Upper lobe of right lung (tissue), 1 donor: Measurements from ENCODE around the gene DPYD. TPM values are rescaled to one million over a fixed set of nuclear protein-coding genes. Genes with fewer than 3 reads are reported as not detected.

Experiments
- ATAC-seq: fragments of 200-7000 bp; cut with Tn5 transposase; one replicate; pipeline ENCODE4 v1.9.1; 2020; ENCODE audit warnings: mild to moderate bottlenecking, moderate library complexity
- DNase-seq: peaks from one replicate; pipeline ENCODE4 v3.0.0-alpha.2; 2020
- H3K27ac ChIP-seq: fragments of 200-600 bp; one replicate; pipeline ENCODE4 v1.8.0; 2022
- H3K27me3 ChIP-seq: fragments of 200-600 bp; one replicate; pipeline ENCODE4 v1.8.0; 2022; ENCODE audit warnings: mild to moderate bottlenecking
- H3K36me3 ChIP-seq: fragments of 200-600 bp; one replicate; pipeline ENCODE4 v1.8.0; 2022
- H3K4me1 ChIP-seq: fragments of 200-600 bp; one replicate; pipeline ENCODE4 v1.8.0; 2022
- H3K4me3 ChIP-seq: fragments of 200-600 bp; one replicate; pipeline ENCODE4 v1.8.0; 2022; ENCODE audit warnings: mild to moderate bottlenecking
- H3K9me3 ChIP-seq: fragments of 200-600 bp; one replicate; pipeline ENCODE4 v1.8.0; 2022
- intact Hi-C: fragments of 100-400 bp; cut with DNase I; formaldehyde crosslinking; loops from one replicate; pipeline ENCODE4 v1.11.0; 2022
- total RNA-seq: library from RNA; stranded (reverse); fragmentation: NEBNext Ultra II Directional; extraction: Animal tissue kit (Norgen Biotek cat#: 25700); gene quantifications from one replicate; pipeline ENCODE4 v1.2.1, GENCODE V29; 2021
- TF ChIP-seq, protein P1 (sequence below): fragments of 200-600 bp; IDR thresholded peaks from one replicate; pipeline ENCODE4 v1.8.0; 2022; ENCODE audit warnings: antibody characterized with exemption
- donor health status: DM: no; HTN: yes; CAD: no; lungs with severe emphysema.

The DPYD gene
- total RNA-seq, 1 donor from 2014 or later, result 82.7 TPM

GRCh38 chr1:97088391-97088790 is 832.4 kb downstream of the DPYD start:
- intact Hi-C loops, result no loop called here
- H3K27me3 ChIP-seq, result no peaks in the 10 kb centered on the region
- H3K9me3 ChIP-seq, result no peaks in the 10 kb centered on the region
- no peaks in the 10 kb centered on the region for H3K4me1 ChIP-seq
- TF ChIP-seq, protein P1, sequence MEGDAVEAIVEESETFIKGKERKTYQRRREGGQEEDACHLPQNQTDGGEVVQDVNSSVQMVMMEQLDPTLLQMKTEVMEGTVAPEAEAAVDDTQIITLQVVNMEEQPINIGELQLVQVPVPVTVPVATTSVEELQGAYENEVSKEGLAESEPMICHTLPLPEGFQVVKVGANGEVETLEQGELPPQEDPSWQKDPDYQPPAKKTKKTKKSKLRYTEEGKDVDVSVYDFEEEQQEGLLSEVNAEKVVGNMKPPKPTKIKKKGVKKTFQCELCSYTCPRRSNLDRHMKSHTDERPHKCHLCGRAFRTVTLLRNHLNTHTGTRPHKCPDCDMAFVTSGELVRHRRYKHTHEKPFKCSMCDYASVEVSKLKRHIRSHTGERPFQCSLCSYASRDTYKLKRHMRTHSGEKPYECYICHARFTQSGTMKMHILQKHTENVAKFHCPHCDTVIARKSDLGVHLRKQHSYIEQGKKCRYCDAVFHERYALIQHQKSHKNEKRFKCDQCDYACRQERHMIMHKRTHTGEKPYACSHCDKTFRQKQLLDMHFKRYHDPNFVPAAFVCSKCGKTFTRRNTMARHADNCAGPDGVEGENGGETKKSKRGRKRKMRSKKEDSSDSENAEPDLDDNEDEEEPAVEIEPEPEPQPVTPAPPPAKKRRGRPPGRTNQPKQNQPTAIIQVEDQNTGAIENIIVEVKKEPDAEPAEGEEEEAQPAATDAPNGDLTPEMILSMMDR, result no peak
- H3K36me3 ChIP-seq, result no peaks in the 10 kb centered on the region
- no peak for ATAC-seq
- no peak overlapping the region for H3K27ac ChIP-seq
- DNase-seq, result no peak
- H3K4me3 ChIP-seq, result no peak overlapping the region

DNA sequence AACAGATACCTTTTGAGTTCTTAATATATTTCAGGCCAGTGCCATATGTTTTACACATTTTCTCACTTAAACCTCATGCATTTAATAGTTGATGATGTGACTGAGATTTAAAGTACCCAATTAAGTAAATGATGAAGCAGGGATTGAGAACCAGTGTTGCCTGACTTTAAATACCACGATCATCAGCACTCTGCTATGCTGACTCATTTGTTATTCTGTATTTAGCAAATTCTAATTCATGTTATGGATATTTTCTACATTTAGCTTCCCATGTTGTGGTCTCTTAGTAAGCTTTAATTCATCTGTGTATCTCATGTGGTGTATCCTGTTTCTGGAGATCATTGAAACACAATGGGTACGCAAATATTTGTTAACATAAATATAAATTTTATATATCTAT is 836.3 kb downstream of the DPYD start:
- intact Hi-C loops, result no loop called here

DNA sequence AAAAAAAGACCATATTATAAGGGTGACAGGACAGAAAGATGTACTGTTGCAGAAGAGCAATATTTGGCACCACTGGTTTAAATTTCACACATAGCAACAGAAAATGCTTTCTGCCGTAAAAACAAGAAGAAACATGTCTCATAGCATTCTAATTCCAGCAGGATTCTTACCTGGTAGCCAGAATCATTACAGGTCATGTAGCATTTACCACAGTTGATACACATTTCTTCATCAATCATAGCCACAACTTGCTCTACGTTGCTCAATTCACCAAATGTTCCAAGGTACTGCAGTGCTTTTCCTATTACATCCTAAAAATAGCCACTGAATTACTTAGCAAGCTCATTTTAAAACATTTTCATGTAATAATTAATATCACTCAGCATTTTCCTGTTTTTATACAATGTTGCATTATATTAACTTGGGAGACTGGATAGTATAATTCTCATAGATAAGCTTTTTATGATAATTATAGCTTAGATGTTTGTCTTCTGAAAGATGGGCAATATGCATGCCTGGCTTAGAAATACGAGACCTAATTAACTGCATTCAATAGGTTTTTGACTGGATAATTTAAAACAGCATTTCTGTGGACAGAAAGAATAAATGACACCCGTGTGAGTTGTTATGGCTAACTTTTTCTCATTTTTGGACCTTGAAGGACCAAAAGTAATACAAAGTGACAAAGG is 838.5 kb downstream of the DPYD start:
- Histone ChIP-seq H3K27ac (no peak overlapping the region), H3K27me3 (no peaks in the 10 kb centered on the region), H3K36me3 (peaks cover 7% of the 10 kb centered on the region), H3K4me1 (no peaks in the 10 kb centered on the region), H3K9me3 (no peaks in the 10 kb centered on the region), H3K4me3 (no peak overlapping the region)
- ATAC-seq (no peak), DNase-seq (no peak)
- intact Hi-C loops, result no loop called here
- TF ChIP-seq, protein P1, result no peak

More for the DNA sequence above, 836.3 kb downstream of the DPYD start:
- no peaks in the 10 kb centered on the region for H3K9me3 ChIP-seq
- H3K36me3 ChIP-seq, result peaks cover 7% of the 10 kb centered on the region
- TF ChIP-seq, protein P1, result no peak
- no peak for DNase-seq
- H3K27me3 ChIP-seq, result no peaks in the 10 kb centered on the region
- no peak overlapping the region for H3K27ac ChIP-seq
- H3K4me1 ChIP-seq, result no peaks in the 10 kb centered on the region
- no peak for ATAC-seq
- no peak overlapping the region for H3K4me3 ChIP-seq

DNA sequence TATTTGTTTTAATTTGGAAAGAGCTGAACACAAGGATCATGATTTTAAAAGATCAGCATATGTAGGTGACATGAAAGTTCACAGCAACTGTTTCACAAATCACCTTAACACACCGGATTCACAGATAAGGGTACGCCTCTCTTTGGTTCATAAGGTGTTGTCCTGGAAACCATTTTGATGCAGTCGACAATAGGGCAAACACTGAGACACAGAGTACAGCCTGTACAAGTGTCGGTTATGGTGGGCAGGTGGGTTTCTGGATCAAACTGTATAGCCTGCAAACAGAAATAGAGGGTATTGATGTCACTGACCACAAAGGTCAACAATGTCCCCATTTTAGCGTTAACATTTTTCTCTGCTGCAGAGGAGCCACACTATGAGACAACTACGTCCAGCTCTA is 842.0 kb downstream of the DPYD start:
- Histone ChIP-seq H3K36me3 (peaks cover 7% of the 10 kb centered on the region), H3K4me3 (no peak overlapping the region), H3K27ac (no peak overlapping the region), H3K4me1 (no peaks in the 10 kb centered on the region), H3K27me3 (no peaks in the 10 kb centered on the region), H3K9me3 (no peaks in the 10 kb centered on the region)
- no peak for DNase-seq
- TF ChIP-seq, protein P1, result no peak
- no peak for ATAC-seq
- intact Hi-C loops, result no loop called here

- no peaks in the 10 kb centered on the region for H3K9me3 ChIP-seq
- DNase-seq (no peak), ATAC-seq (no peak)
- no peaks in the 10 kb centered on the region for H3K27me3 ChIP-seq
- TF ChIP-seq, protein P1, result no peak
- H3K27ac ChIP-seq, result no peak overlapping the region
- H3K4me3 ChIP-seq, result no peak overlapping the region
- H3K4me1 ChIP-seq, result no peaks in the 10 kb centered on the region
- H3K36me3 ChIP-seq, result peaks cover 5% of the 10 kb centered on the region
- intact Hi-C loops, result no loop called here
Measured at GRCh38 chr1:97077221-97077620, 843.6 kb downstream of the DPYD start.

DNA sequence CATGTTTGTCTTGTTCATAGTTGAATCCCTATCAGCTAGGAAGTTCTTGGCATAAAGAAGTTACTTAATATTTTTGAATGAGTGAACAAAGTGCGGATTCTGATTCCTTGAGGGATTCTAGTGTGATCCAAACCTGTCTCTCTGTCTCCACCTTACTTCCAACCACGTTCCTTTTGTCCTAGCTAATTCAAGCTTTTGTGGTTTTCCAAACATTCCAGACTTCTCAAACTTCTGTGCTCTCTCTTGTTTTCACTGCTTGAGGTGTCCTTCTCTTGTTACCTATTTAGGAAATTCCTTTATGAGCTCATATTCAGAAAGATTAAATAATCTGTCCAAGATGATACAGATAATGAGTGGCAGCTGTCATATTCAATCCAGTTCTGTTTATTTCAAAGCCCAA is 846.1 kb downstream of the DPYD start:
- TF ChIP-seq, protein P1, result no peak
- no peak overlapping the region for H3K4me3 ChIP-seq
- H3K9me3 ChIP-seq, result no peaks in the 10 kb centered on the region
- ATAC-seq (no peak), DNase-seq (no peak)
- H3K27me3 ChIP-seq, result no peaks in the 10 kb centered on the region
- no peaks in the 10 kb centered on the region for H3K4me1 ChIP-seq
- H3K27ac ChIP-seq, result no peak overlapping the region
- no peaks in the 10 kb centered on the region for H3K36me3 ChIP-seq
- intact Hi-C loops, result no loop called here
